Smooth muscle cell (in vitro differentiated cells): Measurements from ENCODE around the gene C1D. TPM values are rescaled to one million over a fixed set of nuclear protein-coding genes. Genes with fewer than 3 reads are reported as not detected.

Source experiments
- DNase-seq: peaks from one replicate; lab custom pipeline; 2025; ENCODE audit not compliant: unreplicated experiment; lab: John Stamatoyannopoulos, UW
- H2AFZ ChIP-seq: fragments of 200-600 bp; sonication (generic); 2 replicates; pipeline ENCODE4 v1.6.0; 2016; ENCODE audit warnings: antibody characterized with exemption, low read depth, mild to moderate bottlenecking
- H3F3A ChIP-seq: fragments of 200-600 bp; sonication (generic); 2 replicates; pipeline ENCODE4 v1.6.0; 2017; ENCODE audit warnings: antibody characterized with exemption, low read depth
- H3K27ac ChIP-seq: fragments of 200-600 bp; sonication (generic); 2 replicates; pipeline ENCODE4 v1.5.1; 2016; ENCODE audit warnings: low read depth, mild to moderate bottlenecking
- H3K27me3 ChIP-seq: fragments of 200-600 bp; sonication (generic); 2 replicates; pipeline ENCODE4 v1.6.1; 2016; ENCODE audit warnings: low read depth, mild to moderate bottlenecking
- H3K36me3 ChIP-seq: fragments of 200-600 bp; sonication (generic); 2 replicates; pipeline ENCODE4 v1.5.1; 2016; ENCODE audit warnings: low read depth
- H3K4me1 ChIP-seq: fragments of 200-600 bp; sonication (generic); 2 replicates; pipeline ENCODE4 v1.5.1; 2016; ENCODE audit warnings: low read depth
- H3K4me2 ChIP-seq: fragments of 200-600 bp; sonication (generic); 2 replicates; pipeline ENCODE4 v1.6.0; 2016; ENCODE audit warnings: mild to moderate bottlenecking
- H3K4me3 ChIP-seq: fragments of 200-600 bp; sonication (generic); 2 replicates; pipeline ENCODE4 v1.5.1; 2016; ENCODE audit warnings: mild to moderate bottlenecking
- H3K79me2 ChIP-seq: fragments of 200-600 bp; sonication (generic); 2 replicates; pipeline ENCODE4 v1.6.0; 2016; ENCODE audit warnings: low read depth, mild to moderate bottlenecking
- H3K9ac ChIP-seq: fragments of 200-600 bp; sonication (generic); 2 replicates; pipeline ENCODE4 v1.6.0; 2016; ENCODE audit warnings: low read depth
- H3K9me3 ChIP-seq: fragments of 200-600 bp; sonication (generic); replicated peaks from 2 replicates; pipeline ENCODE4 v1.5.1; 2016; ENCODE audit warnings: low read depth
- H4K20me1 ChIP-seq: fragments of 200-600 bp; sonication (generic); 2 replicates; pipeline ENCODE4 v1.6.0; 2016; ENCODE audit warnings: low read depth
- WGBS: methylation state at CpG from one replicate; pipeline ENCODE4 v1.1.7; 2016; ENCODE audit warnings: low lambda C conversion rate; 5-methylcytosine and 5-hydroxymethylcytosine counted together
- polyA plus RNA-seq: library from polyadenylated mRNA; unstranded; fragments of >200 nt; fragmentation: Nextera tagmentation; extraction: Ambion mirVana; gene quantifications from 2 replicates; pipeline ENCODE4 v1.2.1, GENCODE V29; 2016
- total RNA-seq: library from RNA; depleted of rRNA; stranded (reverse); fragments of >200 nt; gene quantifications from 2 replicates; pipeline ENCODE4 v1.2.3, GENCODE V29; 2014
- TF ChIP-seq, protein P1 (sequence below): fragments of 200-600 bp; sonication (generic); IDR thresholded peaks from 2 replicates; pipeline ENCODE4 v1.5.1; 2017; ENCODE audit warnings: borderline replicate concordance, mild to moderate bottlenecking, antibody characterized with exemption; ENCODE audit not compliant: insufficient read depth, poor library complexity, severe bottlenecking

Gene C1D
- total and polyA plus RNA-seq, 2 experiments from 2014 or later = 25.8 to 53.8 TPM

DNA sequence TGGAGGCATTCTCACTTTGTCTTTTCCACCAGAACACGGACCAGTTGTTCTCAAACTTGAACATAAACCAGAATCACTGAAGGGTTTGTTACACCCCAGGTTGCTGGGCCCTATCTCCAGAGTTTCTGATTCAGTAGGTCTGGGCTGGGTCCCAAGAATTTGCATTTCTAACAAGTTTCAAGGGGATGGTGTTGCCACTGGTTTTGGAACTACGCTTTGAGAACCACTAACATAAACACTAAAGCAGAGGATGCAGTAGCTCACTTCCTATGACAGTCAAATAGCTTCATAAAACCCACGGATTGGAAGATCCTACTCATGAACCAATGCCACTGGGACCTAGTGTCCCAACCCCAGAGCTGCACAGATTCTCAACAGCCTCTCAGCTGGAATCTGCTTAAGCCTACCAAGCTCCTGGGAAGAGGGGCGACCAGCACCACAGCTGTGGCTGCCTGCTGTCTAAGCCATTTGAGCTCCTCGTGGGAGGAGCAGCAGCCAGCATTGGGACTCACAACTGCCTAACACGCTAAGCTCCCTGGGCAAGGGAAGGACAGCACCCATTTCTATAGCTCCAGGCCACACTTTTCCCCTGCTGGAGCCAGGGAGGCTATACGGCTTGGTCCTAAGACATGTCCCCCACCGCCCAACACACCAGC is 62.5 kb downstream of the C1D start:
- Histone ChIP-seq H4K20me1 (no peaks in the 10 kb centered on the region), H3K4me1 (no peaks in the 10 kb centered on the region), H3K9ac (no peak overlapping the region), H3K36me3 (no peaks in the 10 kb centered on the region), H3K4me2 (no peak overlapping the region), H3K27ac (no peak overlapping the region), H3K4me3 (no peak overlapping the region), H3K9me3 (no peaks in the 10 kb centered on the region), H2AFZ (no peak overlapping the region), H3K27me3 (no peaks in the 10 kb centered on the region), H3K79me2 (no peaks in the 10 kb centered on the region), H3F3A (no peaks in the 10 kb centered on the region)
- 73% methylated on average over 8 of the region's 8 CpGs for WGBS
- TF ChIP-seq, protein P1, sequence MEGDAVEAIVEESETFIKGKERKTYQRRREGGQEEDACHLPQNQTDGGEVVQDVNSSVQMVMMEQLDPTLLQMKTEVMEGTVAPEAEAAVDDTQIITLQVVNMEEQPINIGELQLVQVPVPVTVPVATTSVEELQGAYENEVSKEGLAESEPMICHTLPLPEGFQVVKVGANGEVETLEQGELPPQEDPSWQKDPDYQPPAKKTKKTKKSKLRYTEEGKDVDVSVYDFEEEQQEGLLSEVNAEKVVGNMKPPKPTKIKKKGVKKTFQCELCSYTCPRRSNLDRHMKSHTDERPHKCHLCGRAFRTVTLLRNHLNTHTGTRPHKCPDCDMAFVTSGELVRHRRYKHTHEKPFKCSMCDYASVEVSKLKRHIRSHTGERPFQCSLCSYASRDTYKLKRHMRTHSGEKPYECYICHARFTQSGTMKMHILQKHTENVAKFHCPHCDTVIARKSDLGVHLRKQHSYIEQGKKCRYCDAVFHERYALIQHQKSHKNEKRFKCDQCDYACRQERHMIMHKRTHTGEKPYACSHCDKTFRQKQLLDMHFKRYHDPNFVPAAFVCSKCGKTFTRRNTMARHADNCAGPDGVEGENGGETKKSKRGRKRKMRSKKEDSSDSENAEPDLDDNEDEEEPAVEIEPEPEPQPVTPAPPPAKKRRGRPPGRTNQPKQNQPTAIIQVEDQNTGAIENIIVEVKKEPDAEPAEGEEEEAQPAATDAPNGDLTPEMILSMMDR = no peak
- DNase-seq = no peak

DNA sequence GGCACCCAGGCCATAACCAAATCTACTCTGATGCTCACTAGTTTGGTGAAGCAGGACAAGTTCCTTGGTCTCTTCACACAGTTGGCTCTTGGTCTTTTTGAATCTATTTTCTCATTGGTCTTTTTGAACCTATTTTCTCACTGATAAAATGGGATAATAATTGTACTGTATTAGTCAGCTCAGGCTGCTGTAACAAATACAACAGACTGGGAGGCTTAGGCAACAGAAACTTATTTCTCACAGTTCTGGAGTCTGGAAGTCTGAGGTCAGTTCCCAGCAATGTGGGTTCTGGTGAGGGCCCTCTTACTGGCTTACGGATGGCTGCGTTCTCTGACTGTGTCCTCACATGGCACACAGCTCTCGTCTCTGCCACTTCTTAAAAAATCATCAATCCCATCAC is 63.5 kb downstream of the C1D start:
- H3K9ac ChIP-seq = no peak overlapping the region
- no peaks in the 10 kb centered on the region for H3K27me3 ChIP-seq
- H3K9me3 ChIP-seq = no peaks in the 10 kb centered on the region
- no peaks in the 10 kb centered on the region for H3K36me3 ChIP-seq
- no peaks in the 10 kb centered on the region for H3K4me1 ChIP-seq
- no peak overlapping the region for H3K27ac ChIP-seq
- no peaks in the 10 kb centered on the region for H4K20me1 ChIP-seq
- no peaks in the 10 kb centered on the region for H3F3A ChIP-seq
- WGBS = 97% methylated on average over 3 of the region's 3 CpGs
- H3K4me2 ChIP-seq = no peak overlapping the region
- TF ChIP-seq, protein P1 = no peak
- no peak for DNase-seq
- no peak overlapping the region for H3K4me3 ChIP-seq
- no peaks in the 10 kb centered on the region for H3K79me2 ChIP-seq
- no peak overlapping the region for H2AFZ ChIP-seq

DNA sequence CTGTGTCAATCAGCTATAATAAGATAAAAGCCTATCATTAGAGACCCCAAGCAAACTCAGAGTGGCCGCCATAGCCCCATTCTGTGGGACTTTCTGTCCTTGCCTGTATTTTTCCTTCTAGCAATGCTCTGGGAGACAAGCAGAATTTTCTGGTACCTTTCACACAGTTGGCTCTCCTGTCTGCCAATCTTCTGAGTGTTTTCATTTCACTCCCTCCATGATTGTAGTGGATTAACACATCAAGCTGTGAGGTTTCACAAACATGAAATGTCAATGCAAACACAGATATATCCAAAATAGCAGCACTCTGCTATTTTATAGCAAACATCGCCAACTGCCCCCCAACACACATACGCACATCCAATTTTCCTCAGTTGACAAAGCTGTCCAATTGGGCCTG is 64.9 kb downstream of the C1D start:
- no peaks in the 10 kb centered on the region for H3K27me3 ChIP-seq
- no peak for DNase-seq
- TF ChIP-seq, protein P1 = no peak
- WGBS = 87% methylated on average over 3 of the region's 3 CpGs
- no peaks in the 10 kb centered on the region for H4K20me1 ChIP-seq
- H3K4me3 ChIP-seq = no peak overlapping the region
- H3K4me1 ChIP-seq = no peaks in the 10 kb centered on the region
- H3K9me3 ChIP-seq = no peaks in the 10 kb centered on the region
- H2AFZ ChIP-seq = no peak overlapping the region
- H3K79me2 ChIP-seq = no peaks in the 10 kb centered on the region
- H3K36me3 ChIP-seq = no peaks in the 10 kb centered on the region
- no peak overlapping the region for H3K9ac ChIP-seq
- H3F3A ChIP-seq = no peaks in the 10 kb centered on the region
- no peak overlapping the region for H3K27ac ChIP-seq
- H3K4me2 ChIP-seq = no peak overlapping the region

GRCh38 chr2:67997528-67997900 is 65.3 kb downstream of the C1D start:
- H3F3A ChIP-seq = no peaks in the 10 kb centered on the region
- no peaks in the 10 kb centered on the region for H3K79me2 ChIP-seq
- no peaks in the 10 kb centered on the region for H3K4me1 ChIP-seq
- H3K27me3 ChIP-seq = no peaks in the 10 kb centered on the region
- no peak overlapping the region for H2AFZ ChIP-seq
- H3K4me2 ChIP-seq = no peak overlapping the region
- H3K27ac ChIP-seq = no peak overlapping the region
- 71% methylated on average over 3 of the region's 3 CpGs for WGBS
- no peaks in the 10 kb centered on the region for H3K36me3 ChIP-seq
- H3K9me3 ChIP-seq = no peaks in the 10 kb centered on the region
- H3K4me3 ChIP-seq = no peak overlapping the region
- DNase-seq = no peak
- no peaks in the 10 kb centered on the region for H4K20me1 ChIP-seq
- TF ChIP-seq, protein P1 = no peak
- H3K9ac ChIP-seq = no peak overlapping the region
